HG03039 (cell line): ENCODE measurements around the gene SPTBN1.

Experiments
- ATAC-seq: cut with Tn5 transposase; IDR thresholded peaks from one replicate; pipeline ENCODE4 v1.9.1; 2021; ENCODE audit warnings: mild to moderate bottlenecking, moderate library complexity; ENCODE audit not compliant: unreplicated experiment

SPTBN1 gene

GRCh38 chr2:54432251-54433015, 23.7 kb upstream of the SPTBN1 start:
- ATAC-seq, result no peak

GRCh38 chr2:54434229-54434628, 21.9 kb upstream of the SPTBN1 start:
- ATAC-seq, result no peak

GRCh38 chr2:54434711-54435110, 21.4 kb upstream of the SPTBN1 start:
- no peak for ATAC-seq

- ATAC-seq, result no peak
Measured at GRCh38 chr2:54435325-54436226, 20.6 kb upstream of the SPTBN1 start.

DNA sequence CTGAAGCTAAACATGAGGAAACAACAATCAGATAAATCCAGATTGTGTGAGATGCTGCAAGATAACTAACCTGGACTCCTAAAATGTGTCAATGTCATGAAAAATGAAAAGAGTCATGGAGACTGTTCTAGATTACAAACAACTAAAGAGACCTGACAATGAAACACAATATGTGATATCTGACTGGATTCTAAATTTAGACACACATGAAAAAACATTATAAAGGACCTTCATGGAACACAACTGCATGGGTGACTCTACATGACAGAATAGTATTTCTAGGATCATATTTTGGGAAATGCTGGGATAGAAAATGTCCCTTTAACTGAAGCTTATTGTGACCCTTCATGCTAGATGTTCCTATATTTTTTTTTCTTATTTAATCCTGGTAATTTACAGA, 18.5 kb upstream of the SPTBN1 start:
- ATAC-seq, result no peak

- no peak for ATAC-seq
Measured at GRCh38 chr2:54438271-54438670, 17.9 kb upstream of the SPTBN1 start.

- no peak for ATAC-seq
Measured at GRCh38 chr2:54439582-54439981, 16.5 kb upstream of the SPTBN1 start.

GRCh38 chr2:54440050-54440449, 16.1 kb upstream of the SPTBN1 start:
- no peak for ATAC-seq

GRCh38 chr2:54444503-54444902, 11.6 kb upstream of the SPTBN1 start:
- ATAC-seq, result no peak

GRCh38 chr2:54446122-54446521, 10.0 kb upstream of the SPTBN1 start:
- ATAC-seq, result no peak

GRCh38 chr2:54446625-54447024, 9.5 kb upstream of the SPTBN1 start:
- ATAC-seq, result no peak

DNA sequence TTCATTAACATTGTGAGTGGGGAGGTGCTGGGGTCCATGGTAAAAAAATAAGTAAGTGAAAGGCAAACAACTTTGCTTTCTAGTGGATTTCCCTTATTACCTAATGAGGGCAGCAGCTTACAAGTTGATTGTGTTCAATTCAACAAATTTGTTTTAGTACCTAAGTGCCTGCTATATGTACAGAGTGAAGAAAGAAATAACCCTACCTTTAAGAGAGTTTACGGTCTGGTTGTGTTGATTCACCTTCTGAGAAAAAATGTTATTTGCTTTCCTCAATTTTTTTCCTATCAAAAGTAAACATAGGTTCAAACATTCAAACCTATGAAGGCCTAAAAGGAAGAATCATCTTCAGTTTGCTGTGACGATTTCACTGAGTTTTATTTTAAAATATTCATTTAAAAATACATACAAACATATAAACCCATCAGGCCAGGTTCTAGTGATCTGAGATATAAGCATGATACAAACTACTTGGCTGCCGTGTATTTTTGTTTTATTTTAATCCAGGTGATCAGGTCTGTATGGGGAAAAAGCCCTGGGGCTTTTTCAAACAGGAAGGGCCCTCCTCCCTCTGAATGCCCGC, 1.5 kb upstream of the SPTBN1 start:
- no peak for ATAC-seq

GRCh38 chr2:54455131-54455562, 980 bp upstream of the SPTBN1 start:
- no peak for ATAC-seq

DNA sequence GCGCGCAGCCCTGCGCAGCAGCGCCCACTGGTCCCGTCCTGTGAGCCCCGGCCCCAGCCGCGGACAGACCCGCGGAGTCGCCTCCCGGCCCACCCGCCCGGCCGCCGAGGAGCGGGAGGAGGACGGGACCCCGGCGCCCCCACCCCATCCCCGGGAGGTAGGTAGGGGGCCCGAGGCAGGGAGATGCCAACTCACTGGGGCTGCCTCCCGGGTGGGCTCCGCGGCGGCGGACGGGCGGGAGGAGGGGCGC, 160 bp downstream of the SPTBN1 start:
- ATAC-seq, result no peak

DNA sequence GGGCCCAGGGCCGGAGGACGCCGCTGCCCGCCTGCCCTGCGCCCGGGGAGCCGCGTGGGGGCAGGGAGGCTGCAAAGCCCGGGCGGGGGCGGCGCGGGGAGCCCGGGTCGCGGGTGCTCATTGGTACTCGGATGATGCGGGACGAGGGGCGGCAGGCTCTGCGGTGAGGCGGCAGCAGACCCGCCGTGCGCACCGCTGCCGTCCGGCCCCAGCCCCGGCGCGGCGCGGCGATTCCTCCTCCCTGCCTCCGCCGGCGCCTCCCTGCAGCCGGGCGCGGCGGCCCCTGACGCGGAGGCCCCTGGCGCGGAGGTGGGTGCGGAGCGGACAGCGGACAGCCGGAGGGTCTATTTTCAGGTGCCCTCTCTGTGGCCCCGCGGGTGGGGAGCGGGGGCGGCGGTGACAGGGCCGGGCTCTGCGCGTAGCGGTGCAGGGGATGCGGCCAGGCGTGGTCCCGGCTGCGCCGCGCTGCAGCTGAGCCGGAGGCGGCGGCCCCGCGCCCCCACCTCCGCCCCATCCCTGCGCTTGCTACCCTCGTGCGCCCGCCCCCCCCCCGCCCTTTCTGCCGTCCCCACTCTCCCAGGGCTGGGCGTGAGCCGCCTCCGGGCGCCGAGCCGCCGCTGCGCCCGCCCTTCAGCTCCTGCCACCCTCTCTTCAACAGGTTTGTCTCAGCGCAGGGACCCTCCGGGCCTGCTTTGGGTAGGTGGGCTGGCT, 640 bp downstream of the SPTBN1 start:
- ATAC-seq, result no peak

GRCh38 chr2:54457323-54458023, 1.3 kb downstream of the SPTBN1 start:
- no peak for ATAC-seq

DNA sequence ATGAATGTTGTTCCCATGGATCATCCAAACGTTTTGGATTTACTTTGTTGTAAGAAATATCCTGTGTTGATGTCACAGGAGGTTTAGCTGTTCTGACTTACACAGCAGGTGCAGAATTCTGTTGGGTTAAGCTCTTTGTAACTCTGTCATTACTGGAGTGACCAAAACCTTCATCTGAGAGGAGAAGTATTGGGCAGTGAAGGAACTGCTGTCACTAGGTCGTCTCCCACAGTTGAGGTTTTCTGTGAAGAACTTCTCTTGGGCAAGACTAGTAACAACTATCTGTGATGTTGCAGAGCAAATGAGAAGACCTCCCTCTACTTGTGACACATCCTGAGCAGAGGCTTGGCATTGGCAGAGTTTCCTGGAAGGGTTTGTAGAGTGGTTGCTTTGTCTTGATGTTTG, 2.9 kb downstream of the SPTBN1 start:
- no peak for ATAC-seq

DNA sequence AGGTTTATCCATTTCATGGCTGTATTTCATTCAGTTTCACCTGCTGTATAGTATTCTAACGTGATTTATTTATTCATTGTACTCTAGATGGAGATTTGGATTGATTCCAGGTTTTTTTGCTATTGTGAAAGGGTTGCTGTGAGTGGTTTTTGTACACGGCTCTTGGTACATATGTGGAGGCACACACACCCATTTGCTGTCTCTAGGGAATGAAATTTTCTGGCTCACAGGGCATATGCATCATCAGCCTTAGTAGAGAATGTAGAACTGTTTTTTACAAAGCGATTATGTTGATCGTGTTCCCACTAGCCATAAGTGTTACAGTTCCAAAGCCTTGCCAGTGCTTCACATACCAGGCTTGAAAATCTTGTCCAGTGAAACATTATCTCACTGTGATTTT, 5.1 kb downstream of the SPTBN1 start:
- ATAC-seq, result no peak

DNA sequence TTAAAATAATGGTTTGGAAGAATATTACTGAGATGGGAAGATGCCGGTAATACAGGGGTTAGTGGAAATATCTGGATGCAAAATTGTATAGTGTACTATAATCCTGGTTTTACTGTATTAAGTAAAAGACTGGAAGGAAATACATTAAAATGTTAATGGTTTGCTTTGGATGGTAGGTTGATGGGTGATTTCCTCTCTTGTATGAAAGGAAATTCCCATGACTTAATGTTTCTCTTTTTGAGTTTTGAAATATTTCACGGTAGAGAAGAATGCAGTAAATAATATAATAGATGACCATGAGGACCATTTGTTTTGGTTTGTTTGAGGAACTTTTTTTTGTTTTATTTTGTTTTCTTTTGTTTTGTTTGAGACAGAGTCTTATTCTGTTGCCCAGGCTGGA, 8.2 kb downstream of the SPTBN1 start:
- ATAC-seq, result no peak

- ATAC-seq, result no peak
Measured at GRCh38 chr2:54465143-54465542, 9.0 kb downstream of the SPTBN1 start.

DNA sequence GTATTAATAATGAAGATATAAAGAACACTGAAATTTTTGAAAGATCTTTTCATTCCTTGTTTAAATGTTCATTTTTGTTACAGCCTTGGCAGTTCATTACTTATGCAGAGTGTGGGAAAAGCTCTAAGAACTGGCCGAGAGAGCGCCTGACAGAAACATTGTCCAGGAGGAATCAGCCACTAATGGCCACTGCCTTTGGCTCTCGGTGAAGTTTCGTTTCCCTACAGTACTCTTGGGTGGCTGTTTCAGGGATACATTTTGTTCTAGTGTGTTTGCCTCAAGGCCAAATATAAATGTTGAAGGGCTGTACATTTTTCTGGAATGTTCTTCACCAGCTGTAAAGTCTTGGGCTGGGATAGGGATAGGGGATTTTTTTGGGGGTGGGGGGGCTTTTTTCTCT, 10.7 kb downstream of the SPTBN1 start:
- no peak for ATAC-seq
